HL-60 (cell line): ENCODE data around the gene MTNR1A.

ENCODE experiments used
- DNase-seq, 2 experiments: peaks; one replicate each; pipeline ENCODE4 v3.0.0-alpha.2; 2010 to 2020; ENCODE audit warnings: low read depth in 1 of 2, low spot score in 1 of 2
- H3K27ac ChIP-seq: fragments of 250-450 bp; sonication (Bioruptor Pico); replicated peaks from 2 replicates; pipeline ENCODE4 v1.5.1; 2020; ENCODE audit warnings: mild to moderate bottlenecking, moderate library complexity
- H3K27me3 ChIP-seq: fragments of 250-450 bp; sonication (Bioruptor Pico); 2 replicates; pipeline ENCODE4 v1.5.1; 2021; ENCODE audit warnings: mild to moderate bottlenecking, moderate library complexity; ENCODE audit not compliant: insufficient read depth, poor library complexity, severe bottlenecking
- H3K4me3 ChIP-seq: replicated peaks from 2 replicates; pipeline ENCODE4 v1.5.1; 2011; ENCODE audit warnings: mild to moderate bottlenecking, control low read depth, low read length; ENCODE audit not compliant: insufficient read depth
- CTCF ChIP-seq: IDR thresholded peaks from one replicate; pipeline ENCODE4 v1.5.1; 2011; ENCODE audit warnings: low read length, control low read depth, inconsistent platforms; ENCODE audit not compliant: insufficient read depth
- GABPA ChIP-seq: IDR thresholded peaks from 2 replicates; pipeline ENCODE4 v1.6.1; 2012; ENCODE audit warnings: low read depth
- POLR2AphosphoS5 ChIP-seq: IDR thresholded peaks from 2 replicates; pipeline ENCODE4 v1.6.1; 2012; ENCODE audit warnings: low read depth
- SPI1 ChIP-seq: IDR thresholded peaks from 2 replicates; pipeline ENCODE4 v1.6.1; 2012; ENCODE audit warnings: low read depth, mild to moderate bottlenecking, borderline replicate concordance
- TF ChIP-seq, protein P1 (sequence below): IDR thresholded peaks from 2 replicates; pipeline ENCODE4 v1.6.1; 2012; ENCODE audit warnings: low read depth; ENCODE audit not compliant: insufficient replicate concordance

The MTNR1A gene

DNA sequence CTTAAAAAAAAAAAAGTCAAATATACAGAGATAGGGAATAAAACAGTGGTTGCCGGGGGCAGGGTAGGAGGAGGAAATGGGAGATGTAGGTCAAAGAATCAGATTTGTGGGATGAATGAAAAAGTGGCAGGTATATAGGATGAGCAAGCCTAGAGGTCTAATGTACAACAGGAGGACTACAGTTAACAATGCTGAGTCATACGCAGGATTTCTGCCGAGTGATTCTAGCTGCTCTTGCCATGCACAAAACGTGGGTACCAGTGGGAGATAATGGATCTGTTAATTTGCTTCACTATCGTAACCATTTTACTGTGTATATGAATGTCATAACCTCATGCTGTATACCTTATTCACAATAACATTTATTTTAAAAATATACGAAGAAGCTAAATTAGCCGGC lies 10.7 kb upstream of the MTNR1A start:
- no peak for TF ChIP-seq SPI1
- TF ChIP-seq POLR2AphosphoS5 = no peak
- TF ChIP-seq CTCF = no peak
- TF ChIP-seq, protein P1, sequence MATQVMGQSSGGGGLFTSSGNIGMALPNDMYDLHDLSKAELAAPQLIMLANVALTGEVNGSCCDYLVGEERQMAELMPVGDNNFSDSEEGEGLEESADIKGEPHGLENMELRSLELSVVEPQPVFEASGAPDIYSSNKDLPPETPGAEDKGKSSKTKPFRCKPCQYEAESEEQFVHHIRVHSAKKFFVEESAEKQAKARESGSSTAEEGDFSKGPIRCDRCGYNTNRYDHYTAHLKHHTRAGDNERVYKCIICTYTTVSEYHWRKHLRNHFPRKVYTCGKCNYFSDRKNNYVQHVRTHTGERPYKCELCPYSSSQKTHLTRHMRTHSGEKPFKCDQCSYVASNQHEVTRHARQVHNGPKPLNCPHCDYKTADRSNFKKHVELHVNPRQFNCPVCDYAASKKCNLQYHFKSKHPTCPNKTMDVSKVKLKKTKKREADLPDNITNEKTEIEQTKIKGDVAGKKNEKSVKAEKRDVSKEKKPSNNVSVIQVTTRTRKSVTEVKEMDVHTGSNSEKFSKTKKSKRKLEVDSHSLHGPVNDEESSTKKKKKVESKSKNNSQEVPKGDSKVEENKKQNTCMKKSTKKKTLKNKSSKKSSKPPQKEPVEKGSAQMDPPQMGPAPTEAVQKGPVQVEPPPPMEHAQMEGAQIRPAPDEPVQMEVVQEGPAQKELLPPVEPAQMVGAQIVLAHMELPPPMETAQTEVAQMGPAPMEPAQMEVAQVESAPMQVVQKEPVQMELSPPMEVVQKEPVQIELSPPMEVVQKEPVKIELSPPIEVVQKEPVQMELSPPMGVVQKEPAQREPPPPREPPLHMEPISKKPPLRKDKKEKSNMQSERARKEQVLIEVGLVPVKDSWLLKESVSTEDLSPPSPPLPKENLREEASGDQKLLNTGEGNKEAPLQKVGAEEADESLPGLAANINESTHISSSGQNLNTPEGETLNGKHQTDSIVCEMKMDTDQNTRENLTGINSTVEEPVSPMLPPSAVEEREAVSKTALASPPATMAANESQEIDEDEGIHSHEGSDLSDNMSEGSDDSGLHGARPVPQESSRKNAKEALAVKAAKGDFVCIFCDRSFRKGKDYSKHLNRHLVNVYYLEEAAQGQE = no peak
- TF ChIP-seq GABPA = no peak
- Histone ChIP-seq H3K27me3 (no peaks in the 10 kb centered on the region), H3K27ac (no peak overlapping the region), H3K4me3 (no peak overlapping the region)
- DNase-seq = no peak

DNA sequence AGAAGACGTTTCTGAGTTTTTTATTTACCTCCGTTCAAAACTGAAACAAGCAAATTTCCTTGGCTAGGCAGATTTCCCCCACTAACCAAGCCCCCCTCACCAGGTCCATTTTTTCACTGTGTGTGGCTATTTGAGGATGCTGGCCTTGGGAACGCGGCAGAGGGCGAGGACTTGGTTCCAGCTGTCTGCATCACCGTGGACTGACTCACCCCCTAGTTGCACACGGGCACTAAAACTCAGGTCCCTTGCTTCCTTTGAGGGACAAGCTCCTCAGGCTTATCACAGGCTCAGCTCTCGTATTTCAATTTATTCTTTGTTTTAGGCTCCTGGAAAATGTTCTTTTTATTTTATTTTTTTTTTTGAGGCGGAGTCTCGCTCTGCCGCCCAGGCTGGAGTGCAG lies 8.4 kb upstream of the MTNR1A start:
- DNase-seq = no peak
- H3K4me3 ChIP-seq = no peak overlapping the region
- TF ChIP-seq, protein P1 = no peak
- TF ChIP-seq CTCF = no peak
- no peak for TF ChIP-seq GABPA
- TF ChIP-seq POLR2AphosphoS5 = no peak
- TF ChIP-seq SPI1 = no peak
- no peak overlapping the region for H3K27ac ChIP-seq
- H3K27me3 ChIP-seq = no peaks in the 10 kb centered on the region

DNA sequence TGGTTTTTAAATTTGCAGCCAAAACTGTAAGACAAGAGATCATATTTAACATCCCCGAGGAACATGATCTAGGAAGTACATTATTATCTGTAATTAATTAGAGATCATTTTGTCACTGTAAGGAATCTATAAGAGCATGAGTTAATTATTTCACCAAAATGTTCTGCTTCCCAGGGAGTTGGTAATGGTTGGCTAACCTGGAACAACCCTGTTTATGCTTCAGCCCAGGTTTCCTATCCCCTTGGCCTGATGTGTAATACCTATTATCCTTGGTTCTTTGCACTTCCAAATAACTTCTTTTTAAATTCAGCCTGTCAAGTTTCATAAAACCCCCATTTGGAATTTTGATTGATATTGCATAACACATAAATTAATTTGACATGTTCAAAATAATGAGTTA lies 6.4 kb upstream of the MTNR1A start:
- no peak for DNase-seq
- Histone ChIP-seq H3K27me3 (no peaks in the 10 kb centered on the region), H3K27ac (no peak overlapping the region), H3K4me3 (no peak overlapping the region)
- no peak for TF ChIP-seq GABPA
- no peak for TF ChIP-seq SPI1
- TF ChIP-seq CTCF = no peak
- no peak for TF ChIP-seq POLR2AphosphoS5
- TF ChIP-seq, protein P1 = no peak
